Esophagus squamous epithelium (tissue), 5 donors: ENCODE measurements around the gene COX4I1. TPM values are rescaled to one million over a fixed set of nuclear protein-coding genes. Genes with fewer than 3 reads are reported as not detected.

ENCODE experiments used
- DNase-seq: peaks from one replicate; lab custom pipeline; 2025; lab: John Stamatoyannopoulos, UW
- H3K27ac ChIP-seq, 4 donors: fragments of 200-600 bp; sonication (generic); one replicate each; pipeline ENCODE4 v1.5.1; 2016 to 2019; ENCODE audit warnings: mild to moderate bottlenecking in 1 of 4
- H3K27me3 ChIP-seq, 4 donors: fragments of 200-600 bp; sonication (generic); 1 replicate in 3 of 4; 2 replicates in 1 of 4; pipeline versions ENCODE4 v1.5.1 to v1.6.0; 2017 to 2021; ENCODE audit warnings: antibody characterized with exemption in 1 of 4
- H3K36me3 ChIP-seq, 3 donors: fragments of 200-600 bp; sonication (generic); one replicate each; pipeline ENCODE4 v1.5.1; 2016 to 2019
- H3K4me1 ChIP-seq, 3 donors: fragments of 200-600 bp; sonication (generic); one replicate each; pipeline ENCODE4 v1.5.1; 2017 to 2019
- H3K4me3 ChIP-seq, 4 donors: fragments of 200-600 bp; sonication (generic); 1 replicate in 3 of 4; 2 replicates in 1 of 4; pipeline ENCODE4 v1.5.1; 2016 to 2019; ENCODE audit warnings: mild to moderate bottlenecking in 2 of 4, moderate library complexity in 1 of 4
- H3K9me3 ChIP-seq, 3 donors: fragments of 200-600 bp; sonication (generic); one replicate each; pipeline ENCODE4 v1.5.1; 2016 to 2019
- CTCF ChIP-seq, 6 experiments: fragments of 450-650 bp in 4 of 6; fragments of 200-600 bp in 2 of 6; sonication (generic) in 2 of 6; IDR thresholded peaks; one replicate each; pipeline ENCODE4 v1.5.1; 2016 to 2019; ENCODE audit warnings: antibody characterized with exemption in 6 of 6, mild to moderate bottlenecking in 4 of 6, moderate library complexity in 4 of 6
- POLR2A ChIP-seq, 4 donors: fragments of 450-650 bp; IDR thresholded peaks; one replicate each; pipeline ENCODE4 v1.6.1; 2017; ENCODE audit warnings: antibody characterized with exemption in 4 of 4, mild to moderate bottlenecking in 4 of 4, moderate library complexity in 3 of 4
- WGBS, 2 donors: methylation state at CpG; one replicate each; pipeline ENCODE4 v1.1.5; 2018; 5-methylcytosine and 5-hydroxymethylcytosine counted together
- intact Hi-C: fragments of 100-400 bp; cut with DNase I; formaldehyde crosslinking; loops from one replicate; pipeline ENCODE4 v1.15.0; 2022
- total RNA-seq, 4 donors: library from RNA; depleted of rRNA; stranded (reverse); fragments of >200 nt; gene quantifications; one replicate each; pipeline ENCODE4 v1.1.0, GENCODE V29; 2016
- donor health status: DM: yes; HTN: yes; CAD: no.

COX4I1 gene
- total RNA-seq, 4 donors from 2014 or later: 497 to 580 (median 549) TPM

- 43 to 63% methylated on average over 4 to 5 of the region's 7 CpGs for WGBS, 2 donors
- Histone ChIP-seq H3K9me3 (no peaks in the 10 kb centered on the region), H3K4me1 (peaks cover 32 to 51% (median 35%) of the 10 kb centered on the region in 3 donors), H3K27ac (peak overlapping the region in 1 of 4 donors; percentile 9), H3K27me3 (peaks cover 0 to 43% (median 0%) of the 10 kb centered on the region in 4 donors), H3K36me3 (no peaks in the 10 kb centered on the region), H3K4me3 (no peak overlapping the region)
- no peak for DNase-seq
- TF ChIP-seq POLR2A (IDR thresholded peaks at IDR 0.05) (no peak), CTCF (IDR thresholded peaks at IDR 0.05) (no peak)
- intact Hi-C loops: no loop called here
These were observed 45.1 kb upstream of the COX4I1 start for GRCh38 chr16:85754413-85754812.

GRCh38 chr16:85755929-85756768 lies 43.3 kb upstream of the COX4I1 start:
- Histone ChIP-seq H3K27ac (peak overlapping the region in 1 of 4 donors; percentile 57), H3K27me3 (peaks cover 0 to 43% (median 0%) of the 10 kb centered on the region in 4 donors), H3K4me3 (no peak overlapping the region), H3K4me1 (peaks cover 18 to 35% (median 23%) of the 10 kb centered on the region in 3 donors), H3K36me3 (no peaks in the 10 kb centered on the region), H3K9me3 (no peaks in the 10 kb centered on the region)
- DNase-seq: no peak
- peak in 1 of 4 donors; percentile 32 for TF ChIP-seq POLR2A (IDR thresholded peaks at IDR 0.05)
- no peak for TF ChIP-seq CTCF (IDR thresholded peaks at IDR 0.05)
- intact Hi-C loops: no loop called here
- 58 to 69% methylated on average over 10 to 11 of the region's 25 CpGs for WGBS, 2 donors

- intact Hi-C loops: no loop called here
- 30 to 49% methylated on average over 7 of the region's 7 CpGs for WGBS, 2 donors
- H3K27me3 ChIP-seq: peaks cover 0 to 43% (median 0%) of the 10 kb centered on the region in 4 donors
- no peaks in the 10 kb centered on the region for H3K9me3 ChIP-seq
- peaks cover 5 to 23% (median 11%) of the 10 kb centered on the region in 3 donors for H3K4me1 ChIP-seq
- no peak for DNase-seq
- H3K27ac ChIP-seq: peak overlapping the region in 1 of 4 donors; percentile 36
- no peaks in the 10 kb centered on the region for H3K36me3 ChIP-seq
- no peak overlapping the region for H3K4me3 ChIP-seq
- TF ChIP-seq CTCF (IDR thresholded peaks at IDR 0.05) (no peak), POLR2A (IDR thresholded peaks at IDR 0.05) (no peak)
These were observed 42.1 kb upstream of the COX4I1 start for GRCh38 chr16:85757341-85757822.

GRCh38 chr16:85759136-85759535 lies 40.4 kb upstream of the COX4I1 start:
- Histone ChIP-seq H3K27ac (no peak overlapping the region), H3K4me1 (peaks cover 0 to 5% (median 0%) of the 10 kb centered on the region in 3 donors), H3K9me3 (no peaks in the 10 kb centered on the region), H3K36me3 (no peaks in the 10 kb centered on the region), H3K27me3 (peaks cover 0 to 56% (median 0%) of the 10 kb centered on the region in 4 donors), H3K4me3 (no peak overlapping the region)
- no peak for DNase-seq
- WGBS, 2 donors: 65 to 69% methylated on average over 14 to 16 of the region's 16 CpGs
- intact Hi-C loops: no loop called here
- no peak for TF ChIP-seq CTCF (IDR thresholded peaks at IDR 0.05)
- no peak for TF ChIP-seq POLR2A (IDR thresholded peaks at IDR 0.05)
